Measurements from ENCODE around the gene SLC15A4.
"Not testable (repeated sequence)": the region's sequence is repeated elsewhere in the genome, so short reads cannot be mapped to it uniquely, and the experiment has no call there.

SLC15A4 gene

DNA sequence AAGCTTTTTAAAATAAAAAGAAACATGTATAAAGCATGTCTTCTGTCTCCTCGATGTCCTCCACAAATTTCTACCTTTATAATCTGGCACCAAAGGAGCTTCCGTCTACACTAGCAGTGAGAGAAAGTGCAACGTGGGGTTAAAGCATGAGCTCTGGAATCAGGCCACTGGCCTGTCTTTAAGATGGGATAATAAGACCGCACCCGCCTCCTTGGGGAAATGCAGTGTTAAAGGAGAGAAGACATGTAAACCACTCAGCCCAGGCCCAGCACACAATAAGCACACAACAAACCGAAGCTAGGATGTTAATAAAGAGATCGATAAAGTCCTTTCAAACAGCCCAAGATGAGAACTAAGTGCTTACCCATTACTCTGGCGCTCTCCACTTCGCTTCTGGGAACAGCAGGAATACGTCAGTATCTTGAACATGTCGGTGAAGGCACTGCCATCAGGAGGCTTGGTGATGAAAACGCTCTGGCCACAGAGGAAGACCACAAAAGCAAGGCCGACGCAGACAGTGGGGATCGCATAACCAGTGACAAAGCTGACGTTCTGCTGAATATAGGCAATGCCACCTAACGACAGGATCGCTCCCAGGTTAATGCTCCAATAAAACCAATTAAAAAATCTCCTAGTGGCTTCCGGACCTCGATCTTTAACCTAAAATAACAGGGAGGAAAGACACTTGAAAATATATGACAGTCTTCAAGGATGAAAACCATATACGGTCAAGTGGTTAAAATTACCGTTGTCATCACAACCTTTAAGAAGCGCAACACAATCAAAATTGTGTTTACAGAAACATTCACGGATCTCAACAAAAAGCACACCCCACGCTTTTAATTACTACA, 9.1 kb downstream of the SLC15A4 start:
- no peak for DNase-seq (ENCODE audit: low read depth in 2 of 2)

DNA sequence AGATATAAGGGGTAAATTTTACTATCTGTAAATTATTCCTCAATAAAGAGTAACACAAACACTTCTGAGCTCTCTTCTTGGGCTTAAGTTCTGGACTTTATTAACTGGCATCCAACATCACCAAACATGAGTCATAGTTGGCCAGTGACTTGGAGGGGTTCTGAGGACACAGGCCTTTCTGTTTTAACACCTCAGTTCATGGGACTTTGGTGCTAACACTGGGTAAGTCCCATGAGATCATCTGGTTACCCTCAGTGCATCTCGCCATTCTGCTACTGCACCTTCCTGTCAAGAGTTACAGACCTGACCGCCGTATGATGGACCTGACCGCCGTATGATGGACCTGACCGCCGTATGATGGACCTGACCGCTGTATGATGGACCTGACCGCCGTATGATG, 9.9 kb downstream of the SLC15A4 start:
- no peak for DNase-seq (ENCODE audit: low read depth in 2 of 2)

DNA sequence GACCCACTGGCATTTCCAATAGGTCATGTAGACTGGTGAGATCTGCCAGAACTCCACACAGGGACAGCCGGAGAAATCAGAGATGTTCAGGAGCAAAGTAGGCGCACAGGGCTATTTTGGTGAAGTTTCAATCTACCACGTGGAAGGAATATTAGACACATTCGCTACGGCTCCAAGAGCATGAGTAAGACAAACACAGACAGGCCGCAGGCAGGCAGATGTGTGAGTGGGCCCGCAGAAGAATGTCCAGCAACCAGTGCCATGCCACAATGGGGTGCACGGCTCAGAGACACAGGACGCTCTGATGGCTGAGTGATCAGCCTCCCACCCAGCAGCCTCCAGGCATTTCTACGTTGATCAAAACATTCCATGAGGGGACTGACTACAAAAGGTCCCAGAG, 10.4 kb downstream of the SLC15A4 start:
- DNase-seq (ENCODE audit: low read depth in 2 of 2) = no peak

DNA sequence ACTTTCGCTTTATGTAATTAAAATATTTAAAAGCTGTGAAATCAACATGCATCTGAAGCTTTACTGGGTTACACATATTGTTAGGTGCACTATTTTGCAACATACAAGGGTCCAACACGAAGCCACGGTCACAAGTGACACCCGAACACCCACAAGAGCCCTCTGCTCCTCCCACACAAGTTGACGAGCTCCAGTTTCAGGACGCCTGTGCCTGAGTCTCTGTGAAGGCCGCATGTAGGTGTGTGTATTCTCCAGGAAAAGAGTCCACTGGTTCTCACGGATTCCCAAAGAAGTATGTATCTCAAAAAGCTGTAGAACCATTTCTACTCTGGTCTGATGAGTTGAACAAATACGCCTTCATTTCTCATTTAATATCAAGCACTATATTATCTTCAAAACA, 12.0 kb downstream of the SLC15A4 start:
- DNase-seq (ENCODE audit: low read depth in 2 of 2) = no peak

DNA sequence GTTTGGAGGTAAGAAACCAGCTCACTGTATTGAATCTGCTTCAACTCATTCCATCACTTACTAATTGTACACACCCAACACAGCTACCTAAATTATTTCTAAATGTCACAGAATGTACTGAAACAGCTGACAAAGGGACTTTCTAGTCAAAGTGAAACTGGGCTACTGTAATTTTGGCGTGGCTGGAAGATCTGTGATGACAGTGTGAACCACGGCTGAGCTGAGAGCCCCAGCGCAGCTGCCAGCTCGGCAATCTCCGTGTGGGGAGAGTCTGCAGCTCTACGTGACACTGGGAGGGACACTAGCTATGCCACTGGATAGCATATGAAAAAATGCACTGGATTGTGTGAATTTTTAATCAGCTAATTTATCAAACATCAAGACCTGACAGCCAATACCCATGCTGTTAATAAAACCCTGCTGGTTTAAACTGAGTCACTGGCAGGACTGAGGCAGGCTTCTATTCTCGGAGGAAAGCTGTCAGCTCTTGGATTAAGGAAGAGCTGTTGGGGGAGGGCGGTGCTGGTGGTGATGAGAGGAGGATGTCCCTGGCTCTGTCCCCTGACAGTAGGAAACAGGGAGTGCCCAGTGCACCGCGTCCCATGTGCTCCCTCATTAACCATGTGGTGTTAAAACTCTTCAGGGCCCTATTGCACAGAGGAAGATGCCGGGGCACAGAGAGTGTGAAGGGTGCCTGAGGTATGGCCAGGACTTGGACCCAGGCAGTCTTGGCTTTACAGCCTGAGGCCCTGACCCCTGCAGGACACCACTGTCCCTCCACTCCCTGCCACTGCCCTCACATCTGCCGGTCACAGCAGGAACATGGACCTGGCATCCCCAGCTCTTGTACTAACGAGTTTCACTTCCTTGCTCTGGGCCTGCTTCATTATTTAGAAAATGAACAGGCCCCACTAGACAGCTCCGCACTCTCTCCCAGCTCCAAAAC, 13.3 kb downstream of the SLC15A4 start:
- DNase-seq (ENCODE audit: low read depth in 2 of 2) = no peak

DNA sequence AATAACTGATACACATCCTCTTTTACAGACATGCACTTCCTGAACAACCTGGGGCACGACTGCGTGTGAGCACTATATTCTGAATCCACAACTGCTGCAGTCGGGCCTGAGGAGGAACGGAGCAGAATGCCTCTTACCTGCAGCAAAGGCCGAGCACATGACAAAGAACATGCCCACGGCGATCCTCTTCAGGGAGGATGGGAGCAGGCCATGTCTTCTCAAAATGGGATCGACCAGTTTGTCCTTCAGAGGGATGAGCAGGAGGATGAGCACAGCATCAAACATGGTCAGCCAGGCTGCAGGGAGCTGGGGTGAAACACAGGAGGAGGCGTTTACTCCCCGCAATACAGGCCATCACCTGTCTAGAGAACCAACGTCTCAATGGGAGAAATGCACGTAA, 15.1 kb downstream of the SLC15A4 start:
- DNase-seq (ENCODE audit: low read depth in 2 of 2) = no peak

DNA sequence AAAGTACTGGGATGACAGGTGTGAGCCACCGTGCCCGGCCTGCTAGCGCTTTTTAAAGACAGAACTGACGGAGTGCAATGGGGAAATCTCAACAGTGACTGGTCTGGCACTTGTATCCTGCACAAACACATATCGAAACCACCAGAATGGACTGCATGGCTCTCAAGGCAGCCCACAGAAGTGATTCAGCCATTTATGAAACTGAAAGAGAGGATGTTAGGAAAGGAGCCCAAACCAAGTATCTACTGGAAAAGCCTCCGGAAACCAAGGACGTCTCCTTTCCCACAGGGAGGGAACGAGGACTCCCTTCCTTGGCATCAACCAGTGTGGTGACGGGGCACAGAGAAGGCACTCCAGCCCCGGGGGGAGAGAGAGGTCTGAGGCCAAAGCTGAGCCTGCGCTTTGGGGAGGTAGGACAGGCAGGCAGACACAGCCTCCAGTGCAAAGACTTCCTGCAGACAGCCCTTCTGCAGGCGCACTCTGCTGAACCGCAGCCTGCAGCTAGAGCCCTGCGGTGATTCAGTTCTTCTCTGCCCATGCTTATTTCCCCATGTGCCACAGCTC, 16.5 kb downstream of the SLC15A4 start:
- no peak for DNase-seq (ENCODE audit: low read depth in 2 of 2)

DNA sequence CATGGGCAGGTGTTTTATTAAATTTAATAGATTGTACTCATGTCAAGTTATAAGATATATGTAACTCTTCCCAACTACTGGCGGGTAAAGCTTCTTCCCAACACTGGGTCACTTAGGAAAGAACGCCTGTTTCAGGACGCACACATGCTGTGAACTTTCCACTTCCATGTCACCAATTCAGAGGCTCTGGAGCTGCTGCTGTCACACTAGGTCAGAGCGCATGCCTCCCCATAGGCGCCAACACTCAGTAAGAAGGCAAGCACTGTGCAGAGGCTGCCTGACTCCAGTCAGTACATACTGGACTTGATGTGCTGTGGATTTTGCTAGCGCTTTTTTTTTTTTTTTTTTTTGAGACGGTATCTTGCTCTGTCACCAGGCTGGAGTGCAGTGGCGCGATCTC, 17.2 kb downstream of the SLC15A4 start:
- no peak for DNase-seq (ENCODE audit: low read depth in 2 of 2)

DNA sequence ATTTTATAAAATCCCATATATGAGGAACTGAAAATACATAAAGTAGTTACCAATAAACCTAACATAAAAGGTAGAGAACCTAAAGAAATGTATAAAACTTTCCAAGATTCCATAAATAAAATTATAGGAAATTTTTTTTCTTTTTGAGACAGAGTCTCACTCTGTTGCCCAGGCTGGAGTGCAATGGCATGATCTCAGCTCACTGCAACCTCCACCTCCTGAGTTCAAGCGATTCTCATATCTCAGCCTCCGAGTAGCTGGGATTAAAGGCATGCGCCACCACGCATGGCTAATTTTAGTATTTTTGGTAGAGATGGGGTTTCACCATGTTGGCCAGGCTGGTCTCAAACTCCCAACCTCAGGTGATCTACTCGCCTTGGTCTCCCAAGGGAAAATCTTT, 18.4 kb downstream of the SLC15A4 start:
- not testable (repeated sequence) for DNase-seq (ENCODE audit: low read depth in 2 of 2)

DNA sequence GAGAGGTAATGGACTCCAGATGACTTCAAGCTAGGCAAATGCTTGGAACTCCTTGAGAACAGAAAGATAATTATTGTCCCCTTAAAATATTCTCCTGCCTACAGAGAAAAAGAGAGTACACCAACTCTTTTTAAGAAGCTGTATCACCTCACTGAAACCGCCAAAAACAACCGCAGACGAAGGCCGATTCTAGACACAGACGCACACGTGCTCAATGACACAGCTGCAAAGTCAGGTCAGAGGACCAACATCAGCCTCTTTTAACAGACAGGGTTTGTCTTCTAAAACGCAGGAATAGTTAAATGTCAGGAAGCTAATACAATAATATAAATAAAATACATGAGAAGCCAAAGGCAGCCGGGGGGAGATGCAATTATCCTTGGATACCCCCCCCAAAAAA, 19.0 kb downstream of the SLC15A4 start:
- no peak for DNase-seq (ENCODE audit: low read depth in 2 of 2)

DNA sequence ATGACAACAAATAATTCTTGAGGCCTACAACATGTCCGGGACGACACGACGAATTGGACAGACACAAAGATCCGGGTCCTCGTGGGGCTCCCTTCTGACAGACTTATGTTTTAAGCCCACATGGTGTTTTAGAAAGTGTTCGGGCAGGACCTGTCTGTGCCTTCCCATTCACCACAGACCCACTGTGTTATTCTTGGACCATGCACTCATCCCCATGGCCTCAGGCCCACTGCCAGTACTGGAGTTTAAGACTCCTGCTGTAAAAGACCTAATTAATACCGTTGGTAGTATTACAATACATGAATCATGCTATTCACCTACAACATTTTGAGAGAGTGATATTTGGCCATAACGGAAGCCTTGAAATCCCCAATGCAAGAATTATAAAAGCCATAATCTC, 20.0 kb downstream of the SLC15A4 start:
- no peak for DNase-seq (ENCODE audit: low read depth in 2 of 2)

DNA sequence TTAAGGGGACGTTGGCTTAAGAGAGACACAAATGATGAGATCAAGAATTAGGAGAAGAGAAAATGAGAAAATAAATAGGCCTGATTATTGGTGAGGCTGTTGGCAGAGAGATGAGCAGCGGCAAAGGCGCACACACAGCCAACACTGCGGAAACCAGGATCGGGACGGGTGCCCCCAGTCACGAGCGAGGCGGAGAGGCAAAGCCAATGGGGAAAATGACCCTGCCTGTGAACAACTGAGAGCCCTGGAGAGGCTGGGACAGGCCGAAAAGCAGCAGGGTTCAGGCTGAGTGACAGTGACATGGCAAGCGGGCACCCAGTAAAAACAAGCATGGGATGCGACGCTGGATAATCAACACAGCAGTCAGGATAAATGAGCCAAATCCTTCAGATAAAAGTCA, 21.0 kb downstream of the SLC15A4 start:
- DNase-seq (ENCODE audit: low read depth in 2 of 2) = no peak

DNA sequence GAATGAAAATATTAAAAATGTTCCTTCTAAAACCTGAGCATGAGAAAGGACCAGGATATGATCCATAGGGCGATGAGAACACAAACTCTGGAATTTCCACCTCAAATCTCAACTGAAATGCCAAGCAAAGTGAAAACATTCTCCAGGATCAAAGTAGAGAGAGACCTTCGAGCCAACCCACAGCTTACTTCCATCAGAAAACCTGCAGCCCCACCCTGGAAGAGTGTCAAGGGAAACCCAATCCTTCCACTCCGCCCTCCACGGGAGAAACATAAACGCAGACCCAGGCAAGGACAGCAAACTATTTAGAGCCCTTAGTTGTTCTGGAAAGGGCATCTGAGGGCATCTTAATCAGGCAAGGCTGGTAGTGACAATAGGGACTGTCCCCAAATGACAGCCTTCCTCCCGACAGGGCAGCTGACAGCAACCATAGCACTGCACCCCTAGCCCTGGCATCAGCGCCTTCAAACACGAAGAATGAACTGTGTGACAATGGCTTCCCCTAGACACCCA, 21.8 kb downstream of the SLC15A4 start:
- no peak for DNase-seq (ENCODE audit: low read depth in 2 of 2)

DNA sequence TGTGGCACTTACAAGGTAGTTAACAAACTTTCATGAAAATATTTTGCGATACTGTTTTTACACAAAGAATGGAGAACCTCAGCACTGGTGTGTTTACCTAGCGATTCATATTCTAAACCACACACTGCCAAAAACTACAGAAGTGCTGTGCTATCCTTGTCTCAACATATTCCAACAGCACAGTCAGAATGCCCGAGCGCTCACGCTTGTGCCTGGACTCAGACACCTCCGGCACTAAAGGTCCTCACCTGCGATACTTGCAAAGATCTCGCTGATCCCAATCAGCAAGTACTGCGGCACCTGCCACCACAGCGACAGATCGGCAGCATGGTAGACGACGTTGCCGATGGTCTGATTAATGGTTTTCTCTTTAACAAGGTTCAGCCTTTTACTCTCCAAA, 23.2 kb downstream of the SLC15A4 start:
- no peak for DNase-seq (ENCODE audit: low read depth in 2 of 2)

DNA sequence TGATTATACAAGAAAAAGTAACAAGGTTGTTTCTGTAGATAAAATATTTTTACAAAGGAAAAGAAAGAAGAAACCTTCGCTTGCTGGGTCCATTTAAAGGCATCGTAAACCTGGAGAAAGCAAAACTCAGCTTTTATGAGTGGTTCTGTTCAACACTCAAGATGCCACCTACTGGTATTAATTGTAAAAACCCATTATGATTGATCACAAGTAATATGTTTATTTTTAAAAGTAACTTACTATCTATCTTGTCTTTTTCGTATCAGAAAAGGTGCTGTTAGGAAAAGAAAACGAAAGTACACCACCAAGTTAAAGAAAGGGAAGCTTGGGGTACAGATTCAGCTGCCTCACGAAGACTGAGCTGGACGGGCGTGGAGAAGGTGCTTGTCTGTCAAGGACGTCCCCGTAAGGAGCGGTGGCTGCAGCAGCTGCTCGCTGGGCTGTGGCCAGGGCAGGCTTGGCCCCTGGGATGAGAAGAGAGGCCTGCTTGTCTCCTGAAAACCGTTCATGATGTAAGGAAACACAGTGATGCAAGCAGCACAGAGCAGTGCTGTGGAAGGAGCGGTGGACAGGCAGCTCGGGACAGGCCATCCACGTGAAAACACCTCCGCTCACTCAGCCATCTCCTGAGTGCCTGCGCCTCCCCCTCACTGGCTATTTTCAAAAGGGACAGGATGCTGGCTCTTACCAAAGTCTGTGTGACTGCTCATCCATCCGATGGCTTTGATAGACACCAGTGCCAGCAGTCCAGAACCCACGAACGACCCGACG, 25.0 kb downstream of the SLC15A4 start:
- DNase-seq (ENCODE audit: low read depth in 2 of 2) = no peak

DNA sequence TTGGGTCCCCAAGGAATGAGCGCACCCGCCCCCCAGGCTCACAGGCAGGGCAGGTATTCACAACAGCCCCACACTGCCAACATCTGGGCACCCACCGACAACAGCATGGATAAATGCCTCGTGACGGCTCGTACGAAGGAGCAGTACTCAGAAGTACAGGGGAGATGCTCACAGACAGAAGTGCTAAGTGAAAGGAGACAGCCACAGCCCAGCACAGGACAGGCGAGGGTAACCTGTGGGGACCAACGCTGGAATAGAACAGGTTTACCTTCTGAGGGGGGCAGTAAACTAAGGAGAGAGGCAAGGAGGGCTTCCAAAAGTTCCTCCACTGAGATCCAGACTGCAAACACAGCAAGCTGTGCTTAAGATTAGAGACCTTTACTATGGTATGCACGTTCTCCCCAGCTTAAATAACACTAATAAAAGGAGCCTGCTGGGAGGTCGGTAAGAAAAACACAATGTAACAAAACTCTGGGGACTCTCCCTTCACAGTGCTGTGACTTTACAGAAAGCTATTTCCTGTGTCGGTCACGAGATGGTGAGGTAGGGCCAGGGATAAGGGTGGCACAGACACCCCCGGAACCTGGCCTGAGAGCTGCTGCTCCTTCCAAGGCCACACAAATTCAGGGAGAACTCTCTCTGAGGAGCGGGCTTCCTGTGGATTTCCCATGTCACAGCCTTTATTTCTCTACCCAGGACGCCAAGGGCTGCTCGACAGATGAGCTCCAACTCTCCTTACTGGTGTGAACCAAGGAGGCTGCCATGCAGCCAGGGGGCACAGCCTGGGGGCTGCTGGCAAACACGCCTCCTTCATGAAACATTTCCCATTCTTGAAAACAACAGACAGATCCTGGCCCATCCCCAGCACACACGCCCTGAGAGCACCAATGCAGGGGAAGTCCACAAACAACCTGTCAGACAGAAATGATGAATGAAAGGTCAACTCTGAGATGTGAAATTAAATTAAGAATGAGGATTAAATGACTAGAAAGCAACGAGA, 26.3 kb downstream of the SLC15A4 start:
- no peak for DNase-seq (ENCODE audit: low read depth in 2 of 2)

DNA sequence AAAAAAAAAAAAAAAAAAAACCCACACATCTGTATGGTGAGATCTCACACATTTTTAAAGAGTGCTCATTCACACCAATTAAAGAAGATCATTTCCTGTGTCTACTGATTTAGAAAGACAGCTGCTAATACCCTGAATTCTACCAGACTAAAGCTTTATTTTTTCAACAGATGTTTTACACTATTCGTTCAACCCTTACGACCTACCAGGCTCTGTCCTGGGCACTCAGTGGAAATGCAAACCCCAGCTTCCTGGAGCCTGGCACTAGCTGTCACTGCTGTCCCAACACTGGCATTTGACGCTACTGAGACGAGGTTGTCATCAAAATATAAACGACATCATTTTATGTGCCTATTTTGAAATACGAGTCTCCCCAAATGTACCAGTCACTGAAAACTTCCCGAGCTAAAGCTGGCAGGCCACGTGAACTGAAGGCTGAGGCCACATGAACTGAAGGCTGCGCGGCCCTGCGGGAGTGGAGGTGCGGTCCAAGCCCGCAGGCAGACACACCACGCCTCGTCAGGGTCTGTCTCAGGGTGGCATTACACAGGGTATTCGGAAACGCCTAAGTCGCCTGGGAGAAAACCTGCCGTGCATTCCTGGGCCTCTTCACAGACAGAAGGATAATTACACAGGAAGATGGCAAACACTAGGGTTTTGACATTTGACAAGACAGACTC, 27.2 kb downstream of the SLC15A4 start:
- no peak for DNase-seq (ENCODE audit: low read depth in 2 of 2)

DNA sequence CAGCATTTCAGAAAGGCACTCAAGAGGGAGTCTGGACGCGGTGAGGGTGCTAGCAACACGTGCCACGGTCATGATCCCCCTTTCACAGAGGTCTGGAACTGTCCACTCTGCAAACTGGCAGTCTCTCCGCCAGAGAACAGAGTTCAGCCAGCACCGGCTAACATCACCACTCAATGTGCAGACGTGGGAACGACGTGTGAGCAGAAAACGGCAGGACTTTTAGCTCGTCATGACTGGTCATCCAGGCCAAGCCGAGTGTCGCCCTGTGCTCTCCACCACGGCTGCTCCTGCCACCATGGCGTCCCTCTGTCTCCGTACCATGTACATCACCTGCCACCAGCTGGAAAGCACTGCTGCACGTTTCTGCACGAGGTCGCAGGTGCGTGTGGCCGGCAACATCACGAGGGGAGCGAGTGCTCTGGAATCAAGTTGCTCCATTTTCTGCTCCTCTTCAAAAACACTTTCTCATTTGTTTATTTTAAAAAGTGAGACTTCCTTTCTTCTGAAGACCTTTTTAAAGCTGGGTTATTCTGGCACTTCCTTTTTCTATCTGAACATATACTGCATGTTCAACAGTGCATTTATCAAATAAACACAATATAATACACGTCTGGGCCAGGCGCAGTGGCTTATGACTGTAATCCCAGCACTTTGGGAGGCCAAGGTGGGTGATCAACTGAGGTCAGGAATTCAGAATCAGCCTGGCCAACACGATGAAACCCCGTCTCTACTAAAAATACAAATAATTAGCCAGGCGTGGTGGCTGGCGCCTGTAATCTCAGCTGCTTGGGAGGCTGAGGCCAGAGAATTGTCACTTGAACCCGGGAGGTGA, 28.0 kb downstream of the SLC15A4 start:
- DNase-seq (ENCODE audit: low read depth in 2 of 2) = no peak

All from activated CD8-positive, alpha-beta memory T cell treated with anti-CD3 and anti-CD28 coated beads for 4 hours (primary cell).